Left ventricle myocardium inferior (tissue), 1 donor: ENCODE measurements around the gene CBX3. TPM values are rescaled to one million over a fixed set of nuclear protein-coding genes. Genes with fewer than 3 reads are reported as not detected.
A peak's percentile ranks its signal among the peaks of the same experiment; 100 is the strongest.
"Not testable (repeated sequence)": the region's sequence is repeated elsewhere in the genome, so short reads cannot be mapped to it uniquely, and the experiment has no call there.

Experiments used
- DNase-seq: peaks from one replicate; pipeline ENCODE4 v3.0.0-alpha.2; 2020
- H3K27ac ChIP-seq: fragments of 200-600 bp; replicated peaks from 2 replicates; pipeline ENCODE4 v1.8.0; 2021
- H3K27me3 ChIP-seq: fragments of 200-600 bp; 2 replicates; pipeline ENCODE4 v1.8.0; 2021; ENCODE audit warnings: low read depth
- H3K36me3 ChIP-seq: fragments of 200-600 bp; 2 replicates; pipeline ENCODE4 v1.8.0; 2021
- H3K4me1 ChIP-seq: fragments of 200-600 bp; 2 replicates; pipeline ENCODE4 v1.8.0; 2021
- H3K4me3 ChIP-seq: fragments of 200-600 bp; 2 replicates; pipeline ENCODE4 v1.8.0; 2021; ENCODE audit warnings: mild to moderate bottlenecking, moderate library complexity
- H3K9me3 ChIP-seq: fragments of 200-600 bp; replicated peaks from 2 replicates; pipeline ENCODE4 v1.8.0; 2021
- CTCF ChIP-seq: fragments of 200-600 bp; IDR thresholded peaks from 2 replicates; pipeline ENCODE4 v1.8.0; 2021; ENCODE audit warnings: antibody characterized with exemption, mild to moderate bottlenecking, borderline replicate concordance
- intact Hi-C: fragments of 100-400 bp; cut with micrococcal nuclease; formaldehyde crosslinking; loops from one replicate; pipeline ENCODE4 v1.11.0; 2022
- long read RNA-seq: library from polyadenylated mRNA; unstranded; transcript quantifications from one replicate; pipeline ENCODE4 v2.0.0, GENCODE V29; 2021
- total RNA-seq: library from RNA; stranded (reverse); fragmentation: NEBNext Ultra II Directional; extraction: Animal tissue kit (Norgen Biotek cat#: 25700); gene quantifications from one replicate; pipeline ENCODE4 v1.2.1, GENCODE V29; 2021
- donor health status: DM: no; HTN: yes; CAD: no; lungs with severe emphysema.

The CBX3 gene
- total RNA-seq = 58.5 TPM
- long read RNA-seq, transcript CBX3-202 (6 exons, 1,857 nt) = major isoform, 129 of 158 reads
- long read RNA-seq, transcript CBX3-201 (6 exons, 2,128 nt) = minor isoform, 7 of 158 reads
- long read RNA-seq, partial matches to known transcripts = 13 of 158 reads
- long read RNA-seq, other reads (novel, unspliced or antisense) = 8 of 158 reads

- H3K36me3 ChIP-seq = peaks cover 25% of the 10 kb centered on the region
- peak within 1 kb of the TSS; percentile 90 for H3K4me3 ChIP-seq
- H3K4me1 ChIP-seq = peaks cover 81% of the 10 kb centered on the region
- intact Hi-C loops = no loop called here
- DNase-seq = peak; percentile 91
- no peaks in the 10 kb centered on the region for H3K27me3 ChIP-seq
- peak; percentile 3 for TF ChIP-seq CTCF
- H3K9me3 ChIP-seq = no peaks in the 10 kb centered on the region
- peak within 1 kb of the TSS; percentile 98 for H3K27ac ChIP-seq
Observed at GRCh38 chr7:26201247-26202018, at the start of gene CBX3. CBX3 (plus strand) TSS chr7:26201745; CDS start chr7:26202999, 1,254 bp downstream.

GRCh38 chr7:26151953-26152781 lies 49.4 kb upstream of the CBX3 start, which contains the start of gene NFE2L3:
NFE2L3 (plus strand) TSS chr7:26152198; CDS start chr7:26152499, 301 bp downstream.
- Histone ChIP-seq H3K36me3 (no peaks in the 10 kb centered on the region), H3K4me1 (peaks cover 26% of the 10 kb centered on the region), H3K27ac (peak within 1 kb of the TSS; percentile 44), H3K9me3 (no peaks in the 10 kb centered on the region), H3K27me3 (peaks cover 57% of the 10 kb centered on the region), H3K4me3 (peak within 1 kb of the TSS; percentile 71)
- TF ChIP-seq CTCF = peak; percentile 38
- intact Hi-C loops = no loop called here
- peak; percentile 68 for DNase-seq

- DNase-seq, H3K36me3 ChIP-seq, intact Hi-C loops, H3K9me3 ChIP-seq: not testable (repeated sequence)
- H3K4me1 ChIP-seq = peaks cover 26% of the 10 kb centered on the region
- peaks cover 57% of the 10 kb centered on the region for H3K27me3 ChIP-seq
- peak overlapping the region; percentile 71 for H3K4me3 ChIP-seq
- peak overlapping the region; percentile 44 for H3K27ac ChIP-seq
Observed at GRCh38 chr7:26152782-26153240, 48.7 kb upstream of the CBX3 start.

GRCh38 chr7:26153241-26153822 lies 48.2 kb upstream of the CBX3 start:
- H3K4me3 ChIP-seq = peak overlapping the region; percentile 71
- H3K36me3 ChIP-seq = no peaks in the 10 kb centered on the region
- H3K9me3 ChIP-seq = no peaks in the 10 kb centered on the region
- no peak for DNase-seq
- intact Hi-C loops = no loop called here
- TF ChIP-seq CTCF = no peak
- H3K27me3 ChIP-seq = peaks cover 57% of the 10 kb centered on the region
- peak overlapping the region; percentile 50 for H3K27ac ChIP-seq
- H3K4me1 ChIP-seq = peaks cover 26% of the 10 kb centered on the region

- Histone ChIP-seq H3K27me3 (peaks cover 65% of the 10 kb centered on the region), H3K27ac (peak overlapping the region; percentile 50), H3K9me3 (no peaks in the 10 kb centered on the region), H3K4me1 (peaks cover 26% of the 10 kb centered on the region), H3K4me3 (peak overlapping the region; percentile 71), H3K36me3 (no peaks in the 10 kb centered on the region)
- intact Hi-C loops = no loop called here
- no peak for DNase-seq
- TF ChIP-seq CTCF = no peak
Observed at GRCh38 chr7:26153823-26154783, 47.4 kb upstream of the CBX3 start.
